C4-2B (cell line): ENCODE results near the gene KLK1.

Source experiments
- CTCF ChIP-seq: fragments of 450-650 bp; conservative IDR thresholded peaks from 2 replicates; pipeline ENCODE4 v1.5.1; 2017; ENCODE audit warnings: mild to moderate bottlenecking
- ZFX ChIP-seq: fragments of 450-650 bp; IDR thresholded peaks from 2 replicates; pipeline ENCODE4 v1.6.1; 2017

DNA sequence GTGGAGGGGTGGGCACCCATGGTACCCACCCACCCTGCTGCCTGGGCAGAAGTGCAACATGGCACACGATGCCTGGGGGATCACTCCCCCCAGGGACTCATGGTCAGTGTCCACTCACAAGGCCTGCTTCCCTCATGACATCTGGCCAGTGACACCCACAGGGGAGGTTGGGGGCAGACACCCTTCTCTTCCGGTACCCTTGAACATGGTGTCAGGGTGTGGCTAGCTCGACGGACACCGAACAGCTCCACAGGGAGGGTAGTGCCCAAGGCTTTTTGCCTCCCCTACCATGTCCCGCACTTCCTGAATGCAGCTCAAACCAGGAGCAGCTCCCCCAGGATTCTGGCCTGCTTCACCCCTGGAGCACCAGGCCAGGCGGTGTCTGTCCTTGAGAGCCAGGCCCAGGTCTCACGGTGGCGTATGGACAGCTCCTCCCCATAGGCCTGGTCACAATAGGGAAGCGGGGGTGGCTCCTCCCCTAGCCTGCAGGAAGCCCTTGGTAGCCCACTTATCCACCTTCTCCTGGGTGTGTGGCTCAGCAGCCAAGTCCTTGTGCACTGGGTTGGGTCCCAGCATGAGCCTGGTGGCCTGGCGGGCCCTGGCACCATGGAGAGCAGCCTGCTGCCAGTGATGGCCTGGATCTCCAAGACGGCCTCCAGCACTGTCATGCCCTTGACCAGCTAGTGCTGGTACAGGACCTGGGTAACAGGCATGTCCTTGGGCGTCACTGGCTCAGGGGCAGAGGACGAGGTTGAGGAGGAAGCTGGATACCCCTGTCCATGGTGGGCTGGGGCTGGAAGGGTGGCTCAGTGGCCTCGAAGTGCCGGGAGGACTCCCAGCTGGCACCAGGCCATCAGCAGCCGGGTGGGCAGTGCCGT, 25.6 kb downstream of the KLK1 start:
- TF ChIP-seq ZFX (no peak), CTCF (no peak)
